H1 (cell line): ENCODE results near the gene MELK. TPM values are rescaled to one million over a fixed set of nuclear protein-coding genes. Genes with fewer than 3 reads are reported as not detected.

Source experiments
- CTCF ChIA-PET: fragments of 300-600 bp; sonication (Branson Sonifier 250); formaldehyde crosslinking; loops from one replicate; lab custom pipeline; 2021; ENCODE audit not compliant: partially characterized antibody; lab: Charles Lee
- POLR2A ChIA-PET: fragments of 300-600 bp; sonication (Branson Sonifier 250); formaldehyde crosslinking; loops from one replicate; lab custom pipeline; 2021; ENCODE audit warnings: inconsistent platforms; ENCODE audit not compliant: partially characterized antibody; lab: Charles Lee
- DNase-seq, 2 experiments: peaks; one replicate each; pipeline versions ENCODE4 v3.0.0 to v3.0.0-alpha.2; 2010 to 2022; ENCODE audit warnings: low spot score in 2 of 2, low read depth in 1 of 2, mixed read lengths in 1 of 2
- FAIRE-seq: peaks from 2 replicates; lab custom pipeline; 2011; peaks lifted over from hg19 to GRCh38; lab: Jason Lieb, UNC
- H2AFZ ChIP-seq: 2 replicates; pipeline ENCODE4 v1.8.1; 2012; ENCODE audit warnings: low read length, inconsistent platforms
- H2AK5ac ChIP-seq: 2 replicates; pipeline ENCODE4 v1.6.1; 2013; ENCODE audit warnings: low read depth, low read length
- H2BK120ac ChIP-seq: replicated peaks from 2 replicates; pipeline ENCODE3; 2013; ENCODE audit warnings: low read depth, low read length, inconsistent platforms
- H2BK12ac ChIP-seq: 2 replicates; pipeline ENCODE4 v1.6.1; 2013; ENCODE audit warnings: low read depth, low read length
- H2BK15ac ChIP-seq: 2 replicates; pipeline ENCODE4 v1.6.1; 2013; ENCODE audit warnings: low read length
- H2BK20ac ChIP-seq: 2 replicates; pipeline ENCODE4 v1.6.1; 2013; ENCODE audit warnings: low read length
- H2BK5ac ChIP-seq: 2 replicates; pipeline ENCODE4 v1.6.1; 2013; ENCODE audit warnings: low read depth, low read length
- H3K14ac ChIP-seq: 2 replicates; pipeline ENCODE4 v1.6.1; 2013; ENCODE audit warnings: inconsistent platforms; ENCODE audit not compliant: insufficient read length
- H3K18ac ChIP-seq: 2 replicates; pipeline ENCODE4 v1.6.1; 2013; ENCODE audit warnings: low read length; ENCODE audit errors: extremely low read depth
- H3K23ac ChIP-seq: 2 replicates; pipeline ENCODE4 v1.6.1; 2013; ENCODE audit warnings: inconsistent platforms; ENCODE audit not compliant: insufficient read length
- H3K23me2 ChIP-seq: 2 replicates; pipeline ENCODE4 v1.6.1; 2013; ENCODE audit warnings: low read depth, low read length
- H3K27ac ChIP-seq: 2 replicates; pipeline ENCODE4 v1.6.1; 2011; ENCODE audit warnings: low read depth, low read length, inconsistent platforms
- H3K27me3 ChIP-seq, 4 experiments: replicated peaks in 1 of 4; 1 replicate in 1 of 4; 2 replicates in 3 of 4; pipeline versions ENCODE4 v1.6.1 to v1.8.1; 2011 to 2013; ENCODE audit warnings: low read length in 3 of 4, mild to moderate bottlenecking in 3 of 4, inconsistent platforms in 2 of 4, mixed read lengths in 2 of 4, moderate library complexity in 1 of 4; ENCODE audit not compliant: control insufficient read depth in 3 of 4, insufficient read depth in 3 of 4; ENCODE audit errors: extremely low read depth in 1 of 4
- H3K36me3 ChIP-seq, 4 experiments: 2 replicates each; pipeline versions ENCODE4 v1.6.1 to v1.8.1; 2011 to 2013; ENCODE audit warnings: mild to moderate bottlenecking in 4 of 4, low read length in 3 of 4, moderate library complexity in 2 of 4, control low read depth in 1 of 4, inconsistent platforms in 1 of 4; ENCODE audit not compliant: insufficient read depth in 4 of 4, control insufficient read depth in 2 of 4
- H3K4ac ChIP-seq: replicated peaks from 2 replicates; pipeline ENCODE3; 2013; ENCODE audit warnings: low read length, low read depth, mixed read lengths, inconsistent platforms; ENCODE audit not compliant: insufficient read length
- H3K4me1 ChIP-seq, 4 experiments: replicated peaks in 1 of 4; 1 replicate in 1 of 4; 2 replicates in 3 of 4; pipeline versions ENCODE4 v1.6.1 to v1.8.1; 2011 to 2013; ENCODE audit warnings: low read length in 3 of 4, inconsistent platforms in 2 of 4, mixed read lengths in 1 of 4; ENCODE audit not compliant: insufficient read depth in 4 of 4, control insufficient read depth in 3 of 4
- H3K4me2 ChIP-seq, 2 experiments: 2 replicates each; pipeline versions ENCODE4 v1.6.1 to v1.8.1; 2011 to 2013; ENCODE audit warnings: low read depth in 2 of 2, low read length in 2 of 2, control low read depth in 1 of 2, inconsistent platforms in 1 of 2, mild to moderate bottlenecking in 1 of 2; ENCODE audit not compliant: insufficient read depth in 1 of 2
- H3K4me3 ChIP-seq, 4 experiments: fragments of 200-600, 300-600 bp in 1 of 4; sonication (generic), shearing (Covaris generic), sonication (Bioruptor Twin) in 1 of 4; 2 replicates each; pipeline versions ENCODE4 v1.5.1 to v1.8.1; 2011 to 2016; ENCODE audit warnings: low read length in 4 of 4, low read depth in 3 of 4, control low read depth in 2 of 4, inconsistent platforms in 2 of 4, mild to moderate bottlenecking in 2 of 4, mixed read lengths in 1 of 4, moderate library complexity in 1 of 4; ENCODE audit not compliant: insufficient read depth in 2 of 4; ENCODE audit errors: extremely low read depth in 1 of 4
- H3K56ac ChIP-seq: replicated peaks from 2 replicates; pipeline ENCODE3; 2013; ENCODE audit warnings: low read depth, mild to moderate bottlenecking, mixed read lengths, low read length, inconsistent platforms; ENCODE audit not compliant: insufficient read length
- H3K79me1 ChIP-seq: 2 replicates; pipeline ENCODE4 v1.6.1; 2013; ENCODE audit warnings: low read depth, low read length, control low read depth
- H3K79me2 ChIP-seq, 2 experiments: 2 replicates each; pipeline versions ENCODE4 v1.6.1 to v1.8.1; 2012 to 2013; ENCODE audit warnings: low read length in 2 of 2, mild to moderate bottlenecking in 2 of 2, inconsistent platforms in 1 of 2; ENCODE audit not compliant: insufficient read depth in 2 of 2, control insufficient read depth in 1 of 2
- H3K9ac ChIP-seq, 4 experiments: replicated peaks in 1 of 4; 1 replicate in 1 of 4; 2 replicates in 3 of 4; pipeline versions ENCODE4 v1.6.1 to v1.8.1; 2011 to 2013; ENCODE audit warnings: low read depth in 3 of 4, low read length in 3 of 4, control low read depth in 2 of 4, mild to moderate bottlenecking in 2 of 4, moderate library complexity in 2 of 4, inconsistent platforms in 1 of 4; ENCODE audit errors: extremely low read depth in 1 of 4
- H3K9me3 ChIP-seq, 2 experiments: 2 replicates each; pipeline versions ENCODE4 v1.6.1 to v1.8.1; 2012 to 2013; ENCODE audit warnings: mild to moderate bottlenecking in 2 of 2, moderate library complexity in 2 of 2, control low read depth in 1 of 2, inconsistent platforms in 1 of 2, low read depth in 1 of 2, low read length in 1 of 2, mixed read lengths in 1 of 2; ENCODE audit not compliant: insufficient read depth in 2 of 2
- H4K20me1 ChIP-seq, 2 experiments: replicated peaks in 1 of 2; 2 replicates each; pipeline versions ENCODE3 to v1.8.1; 2011 to 2013; ENCODE audit warnings: inconsistent platforms in 2 of 2, low read length in 2 of 2, mild to moderate bottlenecking in 1 of 2; ENCODE audit not compliant: insufficient read depth in 2 of 2, control insufficient read depth in 1 of 2
- H4K5ac ChIP-seq: 2 replicates; pipeline ENCODE4 v1.6.1; 2013; ENCODE audit warnings: low read length, low read depth, mixed read lengths, inconsistent platforms; ENCODE audit not compliant: insufficient read length
- H4K8ac ChIP-seq: 2 replicates; pipeline ENCODE4 v1.8.0; 2013; ENCODE audit warnings: mild to moderate bottlenecking, moderate library complexity, low read length, inconsistent platforms; ENCODE audit not compliant: insufficient read depth; ENCODE audit errors: extremely low read depth
- H4K91ac ChIP-seq: replicated peaks from 2 replicates; pipeline ENCODE3; 2013; ENCODE audit warnings: low read length, mixed read lengths, inconsistent platforms; ENCODE audit not compliant: insufficient read length
- BACH1 ChIP-seq: IDR thresholded peaks from 2 replicates; pipeline ENCODE4 v1.6.1; 2012; ENCODE audit warnings: low read length, improper control_type of control experiment
- CHD2 ChIP-seq: IDR thresholded peaks from 2 replicates; pipeline ENCODE4 v1.6.1; 2012; ENCODE audit warnings: low read length, improper control_type of control experiment
- E2F6 ChIP-seq: IDR thresholded peaks from 2 replicates; pipeline ENCODE4 v1.6.1; 2012; ENCODE audit warnings: inconsistent platforms
- RFX5 ChIP-seq: IDR thresholded peaks from 2 replicates; pipeline ENCODE4 v1.6.1; 2011; ENCODE audit warnings: low read depth, low read length, improper control_type of control experiment, borderline replicate concordance
- SRF ChIP-seq: IDR thresholded peaks from 2 replicates; pipeline ENCODE4 v1.6.1; 2011; ENCODE audit warnings: mild to moderate bottlenecking, low read depth, low read length, moderate library complexity
- YY1 ChIP-seq: IDR thresholded peaks from 2 replicates; pipeline ENCODE4 v1.6.1; 2011; ENCODE audit warnings: low read depth, mild to moderate bottlenecking, low read length
- ZNF274 ChIP-seq: IDR thresholded peaks from 2 replicates; pipeline ENCODE4 v1.7.0; 2012; ENCODE audit warnings: low read length, borderline replicate concordance; ENCODE audit errors: extremely low read depth
- WGBS, 2 experiments: shearing (Covaris generic) in 1 of 2; methylation state at CpG; one replicate each; pipeline versions ENCODE4 v1.1.6 to v1.1.7; 2013 to 2015; ENCODE audit warnings: low lambda C conversion rate in 2 of 2, mixed read lengths in 2 of 2, inconsistent platforms in 1 of 2, low coverage in 1 of 2, missing lambda C conversion rate in 1 of 2; ENCODE audit not compliant: insufficient replicate concordance in 2 of 2, insufficient coverage in 1 of 2, insufficient read length in 1 of 2; ENCODE audit errors: extremely low coverage in 1 of 2, missing lambda C conversion rate in 1 of 2; 5-methylcytosine and 5-hydroxymethylcytosine counted together
- polyA plus RNA-seq, 7 experiments: library from polyadenylated mRNA; depleted of rRNA in 3 of 7; stranded (reverse) in 5 of 7; unstranded in 2 of 7; fragments of >200 nt in 5 of 7; fragments of 200-250 nt in 2 of 7; gene quantifications; 1 replicate in 5 of 7; 2 replicates in 1 of 7; 4 replicates in 1 of 7; pipeline versions ENCODE4 v1.2.1 to v1.2.3, GENCODE V29; 2011 to 2013; ENCODE audit warnings: missing spikeins in 2 of 7, mixed read lengths in 2 of 7
- total RNA-seq: library from RNA; stranded (reverse); fragmentation: NEBNext Ultra II Directional; extraction: Animal tissue kit (Norgen Biotek cat#: 25700); gene quantifications from 2 replicates; pipeline ENCODE4 v1.2.1, GENCODE V29; 2021

Gene MELK
- total and polyA plus RNA-seq, 2 of the 8 experiments (the other 6 are each of a cell fraction or from before 2014, with no cell fraction given) = 26.2 to 53.1 TPM

- Histone ChIP-seq H3K4me3 (no peak overlapping the region), H2BK120ac (no peak overlapping the region), H4K91ac (no peak overlapping the region), H3K56ac (no peak overlapping the region), H2AK5ac (no peak overlapping the region; the same call in 1 of the 2 replicates), H2AFZ (peak overlapping the region; percentile 87; the same call in 1 of the 2 replicates), H2BK15ac (0 out of 2 replicates have a peak overlapping the region, but pooled peaks have one; percentile 81), H3K9ac (no peak overlapping the region), H2BK20ac (peak overlapping the region; percentile 98; the same call in 1 of the 2 replicates), H3K14ac (no peak overlapping the region), H2BK5ac (peak overlapping the region; percentile 78; the same call in 1 of the 2 replicates), H3K18ac (no peak overlapping the region), H3K23me2 (no peaks in the 10 kb centered on the region), H3K27ac (peak overlapping the region; percentile 18; the same call in 1 of the 2 replicates), H3K79me1 (no peaks in the 10 kb centered on the region), H3K79me2 (no peaks in the 10 kb centered on the region), H3K36me3 (no peaks in the 10 kb centered on the region), H3K4me2 (no peak overlapping the region), H3K4ac (no peak overlapping the region), H3K9me3 (no peaks in the 10 kb centered on the region), H4K5ac (no peak overlapping the region), H4K20me1 (no peaks in the 10 kb centered on the region), H2BK12ac (peak overlapping the region; percentile 70), H4K8ac (no peak overlapping the region), H3K23ac (no peak overlapping the region), H3K27me3 (no peaks in the 10 kb centered on the region), H3K4me1 (peaks cover 2 to 5% (median 3%) of the 10 kb centered on the region in 4 experiments; a peak in 4 of 7 replicates)
- POLR2A ChIA-PET = interaction anchor here (1.8 kb wide), 1 partner anchor 71 kb away, joined by 6 read pairs; no protein-coding TSS in a partner anchor
- CTCF ChIA-PET = interaction anchor here (0.9 to 10.0 kb wide), 7 partner anchors 8 to 170 kb away, joined by 3 to 120 read pairs (median 4); no protein-coding TSS in a partner anchor
- no peak for FAIRE-seq
- 83% methylated on average over 7 of the region's 7 CpGs; no CpG with 5 or more reads in 1 of the 2 experiments for WGBS, 2 experiments
- DNase-seq = no peak
- TF ChIP-seq RFX5 (no peak), YY1 (peak; percentile 89), ZNF274 (no peak), CHD2 (no peak), BACH1 (no peak), E2F6 (0 out of 2 replicates have a peak, but pooled peaks have one; percentile 36), SRF (peak; percentile 27; the same call in 1 of the 2 replicates)
Measured at GRCh38 chr9:36559036-36559695, 13.5 kb upstream of the MELK start.
